ENCODE data around the gene ITGB1. TPM values are rescaled to one million over a fixed set of nuclear protein-coding genes. Genes with fewer than 3 reads are reported as not detected.

The ITGB1 gene
- total and polyA plus RNA-seq, 9 of the 15 experiments (the other 6 are each of a cell fraction or from before 2014, with no cell fraction given): 40.2 to 194 (median 155) TPM

- peak; percentile 4 for TF ChIP-seq RBM25 (IDR thresholded peaks at IDR 0.05; ENCODE audit: low read depth, low read length, severe bottlenecking)
- 0 out of 2 replicates have a peak, but pooled peaks have one; percentile 37 for TF ChIP-seq VEZF1 (CRISPR knock-in tag; IDR thresholded peaks at IDR 0.05)
- TF ChIP-seq ZNF584 (CRISPR knock-in tag; IDR thresholded peaks at IDR 0.05; ENCODE audit: low read depth): 0 out of 2 replicates have a peak, but pooled peaks have one; percentile 63
- 0 out of 2 replicates have a peak, but pooled peaks have one; percentile 20 for TF ChIP-seq KLF16 (IDR thresholded peaks at IDR 0.05)
- TF ChIP-seq ESRRA (IDR thresholded peaks at IDR 0.05; ENCODE audit: borderline replicate concordance, low read depth): peak; percentile 63; the same call in 1 of the 2 replicates
- peak; percentile 93 for TF ChIP-seq MEIS2 (IDR thresholded peaks at IDR 0.05; ENCODE audit: partially characterized antibody)
- TF ChIP-seq IRF9 (tag; IDR thresholded peaks at IDR 0.05): peak; percentile 85
- TF ChIP-seq ZNF609 (CRISPR knock-in tag; IDR thresholded peaks at IDR 0.05; ENCODE audit: borderline replicate concordance): no peak
- peak; percentile 59; the same call in 1 of the 2 replicates for TF ChIP-seq ZNF175 (CRISPR knock-in tag; IDR thresholded peaks at IDR 0.05; ENCODE audit: low read depth)
- 0 out of 2 replicates have a peak, but pooled peaks have one; percentile 85 for TF ChIP-seq ARID3A (IDR thresholded peaks at IDR 0.05; ENCODE audit: borderline replicate concordance, low read depth, low read length)
- TF ChIP-seq PHF8 (IDR thresholded peaks at IDR 0.05; ENCODE audit: borderline replicate concordance, low read length): no peak
- peak; percentile 46; the same call in 1 of the 2 replicates for TF ChIP-seq FOXJ2 (tag; IDR thresholded peaks at IDR 0.05)
- TF ChIP-seq ZNF764 (CRISPR knock-in tag; IDR thresholded peaks at IDR 0.05; ENCODE audit: low read depth): no peak
- TF ChIP-seq KDM1A (IDR thresholded peaks at IDR 0.05): peak; percentile 8 to 31; a peak in 1 of 4 replicates
Measured at GRCh38 chr10:32948451-32948850, 9.6 kb downstream of the ITGB1 start (continued).
